ENCODE data around the gene ABCA7. TPM values are rescaled to one million over a fixed set of nuclear protein-coding genes. Genes with fewer than 3 reads are reported as not detected.
A peak's percentile ranks its signal among the peaks of the same experiment; 100 is the strongest.
"Not testable (repeated sequence)": the region's sequence is repeated elsewhere in the genome, so short reads cannot be mapped to it uniquely, and the experiment has no call there.

ABCA7 gene
- polyA plus RNA-seq, 1 donor: 27.8 TPM

DNA sequence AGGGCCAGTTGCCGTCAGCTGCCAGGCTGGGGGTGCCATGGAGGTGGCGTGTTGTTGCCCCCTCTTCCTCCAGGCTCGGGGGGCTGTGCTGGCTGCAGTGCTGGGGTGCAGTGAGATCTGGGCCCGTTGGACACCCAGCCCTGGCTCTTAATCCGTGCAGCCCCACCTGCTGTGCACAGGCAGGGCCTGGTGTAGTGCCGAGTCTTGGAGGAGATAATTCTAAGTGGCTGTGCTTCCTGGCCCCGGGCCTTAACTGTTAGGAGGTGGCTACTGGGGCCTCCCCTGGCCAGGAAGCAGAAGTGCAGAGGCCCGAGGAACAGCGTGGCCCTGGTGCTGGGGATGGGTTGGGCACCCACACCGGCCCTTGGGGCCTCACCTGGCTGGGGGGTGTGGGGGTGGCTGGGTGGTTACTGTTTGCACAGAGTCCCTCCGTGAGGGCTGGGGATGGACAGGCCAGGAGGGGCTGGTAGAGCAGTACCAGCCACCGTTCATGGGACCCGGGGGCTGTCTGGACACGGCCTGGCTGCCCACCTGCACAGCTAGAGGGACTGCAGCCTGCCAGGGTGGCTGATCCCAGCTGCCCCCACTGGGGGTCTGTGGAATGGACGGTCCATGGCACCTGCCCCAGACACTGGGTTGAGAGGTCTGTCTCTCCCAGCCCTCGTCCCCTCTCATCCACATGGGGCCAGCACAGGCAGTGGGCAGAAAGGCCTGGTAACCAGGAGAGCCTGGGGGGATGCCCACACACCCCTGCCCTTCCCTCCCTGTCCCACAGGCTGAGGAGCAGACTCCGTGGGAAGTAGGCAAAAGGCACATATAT lies 67.1 kb downstream of the ABCA7 start:
- no peak for DNase-seq

- no peak for DNase-seq
Measured at GRCh38 chr19:1107661-1108261, 67.9 kb downstream of the ABCA7 start.

DNA sequence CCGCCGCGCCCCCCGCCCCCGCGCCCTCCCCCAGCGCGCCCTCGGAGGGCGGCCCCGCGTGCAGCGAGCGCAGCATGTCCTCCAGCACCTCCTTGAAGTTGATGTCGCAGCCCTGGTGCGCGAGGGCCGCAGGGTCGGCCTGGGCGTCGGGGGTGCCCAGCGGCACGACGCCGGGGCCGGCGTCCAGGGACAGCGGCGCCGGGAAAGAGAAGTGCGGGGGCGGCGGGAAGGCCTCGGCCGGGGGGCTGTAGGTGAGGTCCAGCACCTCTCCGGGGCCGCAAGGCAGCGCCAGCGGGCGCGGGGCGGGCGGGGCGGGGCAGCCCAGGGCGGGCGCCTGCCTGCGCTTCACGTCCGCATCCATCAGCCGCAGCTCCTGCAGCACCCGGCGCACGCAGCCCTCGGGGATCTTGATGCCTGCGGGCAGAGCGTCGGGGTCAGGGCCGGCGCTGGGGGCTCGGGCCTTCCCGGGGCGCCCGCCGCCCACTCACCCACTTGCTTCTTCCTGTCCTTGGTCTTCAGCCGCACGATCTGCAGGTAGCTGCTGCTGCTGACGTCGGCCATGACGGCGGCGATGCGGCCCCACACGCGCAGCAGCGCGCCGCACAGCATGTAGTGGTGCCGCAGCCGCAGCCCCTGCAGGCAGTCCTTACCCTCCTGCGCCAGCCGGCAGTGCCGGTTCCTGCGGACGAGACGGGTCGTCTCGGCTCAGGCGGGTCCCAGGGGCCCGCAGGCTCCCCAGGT lies 68.6 kb downstream of the ABCA7 start:
- DNase-seq: no peak

GRCh38 chr19:1109032-1109551 lies 69.2 kb downstream of the ABCA7 start:
- no peak for DNase-seq

- DNase-seq: no peak
Measured at GRCh38 chr19:1109697-1110671, 70.1 kb downstream of the ABCA7 start.

GRCh38 chr19:1110809-1111640 lies 71.1 kb downstream of the ABCA7 start:
- DNase-seq: no peak

DNA sequence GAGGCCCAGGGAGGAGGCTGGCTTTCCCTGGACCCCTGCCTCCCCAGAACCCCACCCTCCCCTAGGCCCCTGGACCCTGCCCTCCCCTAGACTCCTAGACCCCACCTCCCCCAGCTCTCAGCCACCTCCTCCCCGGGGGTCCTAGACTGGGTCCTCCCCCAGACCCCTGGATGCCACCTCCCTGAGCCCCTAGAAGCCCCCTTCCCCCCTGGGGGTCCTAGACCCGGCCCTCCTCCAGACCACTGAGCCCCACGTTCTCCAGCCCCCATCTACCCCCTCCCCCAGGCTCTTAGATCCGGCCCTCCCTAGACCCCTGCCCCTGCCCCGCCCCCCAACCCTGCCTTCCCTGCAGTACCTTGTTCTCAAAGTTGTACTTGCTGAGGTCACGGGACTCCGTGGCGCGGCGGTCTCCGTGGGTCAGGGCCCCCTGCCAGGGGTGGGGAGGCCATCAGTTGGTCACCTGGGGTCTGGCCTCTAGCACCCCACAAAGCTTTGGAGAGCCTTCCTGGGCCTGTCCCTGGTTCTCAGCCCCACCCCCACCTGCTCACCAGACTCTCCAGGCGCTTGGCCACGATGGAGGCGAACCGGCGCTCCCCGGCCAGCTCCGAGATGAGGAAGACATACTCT lies 71.8 kb downstream of the ABCA7 start:
- peak; percentile 50 for DNase-seq

- no peak for DNase-seq
Measured at GRCh38 chr19:1112268-1113029, 72.5 kb downstream of the ABCA7 start.

DNA sequence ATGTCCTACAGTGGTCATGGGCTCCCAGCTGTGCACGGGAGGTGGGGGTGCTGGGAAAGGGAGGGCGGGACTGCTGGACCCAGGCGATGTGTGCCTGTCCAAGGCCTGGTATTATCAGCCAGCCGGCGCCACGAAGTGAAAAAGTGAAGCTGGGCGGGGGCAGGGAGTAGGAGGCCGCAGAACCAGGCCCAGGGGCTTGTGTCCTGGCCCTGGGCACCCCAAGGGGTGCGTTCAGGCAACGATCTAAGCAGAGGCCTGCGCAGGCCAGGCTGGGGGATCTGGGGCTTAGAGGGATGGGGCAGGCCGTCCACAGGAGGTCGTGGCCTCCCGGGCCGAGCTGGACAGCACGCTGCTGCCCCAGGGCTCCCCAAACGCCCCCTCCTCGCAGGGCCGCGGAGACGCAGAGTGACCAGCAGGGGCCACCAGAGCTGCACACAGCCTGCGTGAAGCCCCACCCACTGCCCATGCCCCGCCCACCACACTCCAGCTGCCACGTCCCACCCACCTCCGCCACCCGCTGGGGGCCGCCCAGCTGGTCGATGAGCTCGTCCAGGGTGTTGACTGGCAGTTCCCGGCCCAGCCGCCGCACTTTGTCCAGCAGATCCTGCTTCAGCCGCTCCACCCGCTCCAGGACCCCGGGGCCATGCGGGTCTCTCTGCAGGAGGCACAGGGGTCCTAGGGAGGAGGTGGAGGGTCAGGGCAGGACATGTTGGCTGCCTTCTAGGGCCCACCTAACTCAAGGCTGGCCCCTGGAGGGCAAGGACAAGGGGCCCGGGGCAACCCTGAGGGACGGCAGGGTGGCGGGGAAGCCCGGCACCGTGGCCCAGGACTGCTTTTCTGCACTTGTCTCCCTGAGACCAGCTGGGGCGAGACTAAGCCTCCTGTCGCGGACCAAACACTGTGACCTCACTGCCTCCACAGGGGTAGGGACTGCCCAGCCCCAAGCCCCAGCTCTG lies 73.4 kb downstream of the ABCA7 start:
- DNase-seq: peak; percentile 91

DNA sequence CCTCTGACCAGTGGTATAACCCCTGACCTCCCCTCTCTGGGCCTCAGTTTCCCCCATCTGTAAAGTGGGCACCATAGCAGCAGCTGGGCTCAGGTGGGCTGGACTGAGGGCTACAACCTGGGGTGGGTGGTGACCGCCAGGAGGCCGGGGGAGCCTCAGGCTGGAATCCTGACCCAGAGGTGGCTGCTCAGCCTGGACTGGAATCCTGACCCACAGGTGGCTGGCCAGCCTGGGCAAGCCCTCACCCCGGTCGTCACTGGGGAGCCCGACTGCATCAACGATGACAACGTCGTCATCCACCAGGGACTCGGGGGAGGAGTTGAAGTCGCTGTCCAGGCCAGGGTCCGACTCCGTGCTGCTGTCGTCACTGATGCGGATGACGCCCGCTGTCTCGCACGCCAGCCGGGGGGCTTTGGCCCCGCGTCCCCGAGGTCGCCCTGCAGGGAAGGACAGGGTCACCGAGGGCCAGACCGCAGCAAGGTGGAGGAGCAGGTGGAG lies 74.1 kb downstream of the ABCA7 start:
- no peak for DNase-seq

DNA sequence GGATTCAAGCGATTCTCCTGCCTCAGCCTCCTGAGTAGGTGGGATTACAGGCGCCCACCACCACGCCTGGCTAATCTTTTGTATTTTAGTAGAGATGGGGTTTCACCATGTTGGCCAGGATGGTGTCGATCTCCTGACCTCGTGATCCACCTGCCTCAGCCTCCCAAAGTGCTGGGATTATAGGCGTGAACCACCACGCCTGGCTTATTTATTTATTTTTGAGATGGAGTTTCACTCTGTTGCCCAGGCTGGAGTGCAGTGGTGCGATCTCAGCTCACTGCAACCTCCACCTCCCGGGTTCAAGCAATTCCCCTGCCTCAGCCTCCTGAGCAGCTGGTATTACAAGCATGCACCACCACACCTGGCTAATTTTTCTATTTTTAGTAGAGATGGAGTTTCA lies 74.8 kb downstream of the ABCA7 start:
- DNase-seq: not testable (repeated sequence)

Other genes with a start within 250 kb of the ABCA7 start
- 127 TPM for gene PTBP1, start 242.7 kb upstream of the ABCA7 start, polyA plus RNA-seq (ENCODE audit: insufficient read length)
- not detected for gene PLPPR3, start 218.2 kb upstream of the ABCA7 start, polyA plus RNA-seq (ENCODE audit: insufficient read length)
- gene AZU1, start 212.3 kb upstream of the ABCA7 start, polyA plus RNA-seq (ENCODE audit: insufficient read length): 3.2 TPM
- gene PRTN3, start 199.1 kb upstream of the ABCA7 start, polyA plus RNA-seq (ENCODE audit: insufficient read length): 6.1 TPM
- gene ELANE, start 187.8 kb upstream of the ABCA7 start, polyA plus RNA-seq (ENCODE audit: insufficient read length): 0.89 TPM
- gene CFD, start 180.4 kb upstream of the ABCA7 start, polyA plus RNA-seq (ENCODE audit: insufficient read length): 4.1 TPM
- 49.8 TPM for gene MED16, start 146.9 kb upstream of the ABCA7 start, polyA plus RNA-seq (ENCODE audit: insufficient read length)
- not detected for gene RNU6-9, start 146.6 kb upstream of the ABCA7 start, polyA plus RNA-seq (ENCODE audit: insufficient read length)
- 28.6 TPM for gene R3HDM4, start 126.9 kb upstream of the ABCA7 start, polyA plus RNA-seq (ENCODE audit: insufficient read length)
- gene KISS1R, start 122.8 kb upstream of the ABCA7 start, polyA plus RNA-seq (ENCODE audit: insufficient read length): not detected
- gene ARID3A, start 114.1 kb upstream of the ABCA7 start, polyA plus RNA-seq (ENCODE audit: insufficient read length): 17.3 TPM
- gene WDR18, start 55.8 kb upstream of the ABCA7 start, polyA plus RNA-seq (ENCODE audit: insufficient read length): 39.3 TPM
- 0.22 TPM for gene GRIN3B, start 39.7 kb upstream of the ABCA7 start, polyA plus RNA-seq (ENCODE audit: insufficient read length)
- gene TMEM259, start 19.0 kb upstream of the ABCA7 start, polyA plus RNA-seq (ENCODE audit: insufficient read length): 94.8 TPM
- not detected for gene RNU6-2, start 18.6 kb upstream of the ABCA7 start, polyA plus RNA-seq (ENCODE audit: insufficient read length)
- 58.2 TPM for gene CNN2, start 13.5 kb upstream of the ABCA7 start, polyA plus RNA-seq (ENCODE audit: insufficient read length)
- 9.8 TPM for gene ARHGAP45, start 27.1 kb downstream of the ABCA7 start, polyA plus RNA-seq (ENCODE audit: insufficient read length)
- 121 TPM for gene POLR2E, start 55.3 kb downstream of the ABCA7 start, polyA plus RNA-seq (ENCODE audit: insufficient read length)
- 152 TPM for gene GPX4, start 63.9 kb downstream of the ABCA7 start, polyA plus RNA-seq (ENCODE audit: insufficient read length)
- 18.5 TPM for gene SBNO2, start 134.2 kb downstream of the ABCA7 start, polyA plus RNA-seq (ENCODE audit: insufficient read length)
- gene STK11, start 165.7 kb downstream of the ABCA7 start, polyA plus RNA-seq (ENCODE audit: insufficient read length): 61.0 TPM
- 1.9 TPM for gene CBARP, start 197.9 kb downstream of the ABCA7 start, polyA plus RNA-seq (ENCODE audit: insufficient read length)
- 183 TPM for gene ATP5F1D, start 201.6 kb downstream of the ABCA7 start, polyA plus RNA-seq (ENCODE audit: insufficient read length)
- gene MIDN, start 208.5 kb downstream of the ABCA7 start, polyA plus RNA-seq (ENCODE audit: insufficient read length): 47.1 TPM
- gene CIRBP, start 229.2 kb downstream of the ABCA7 start, polyA plus RNA-seq (ENCODE audit: insufficient read length): 528 TPM
- gene FAM174C, start 235.4 kb downstream of the ABCA7 start, polyA plus RNA-seq (ENCODE audit: insufficient read length): 16.3 TPM
- gene EFNA2, start 245.8 kb downstream of the ABCA7 start, polyA plus RNA-seq (ENCODE audit: insufficient read length): 0.48 TPM